Measurements from ENCODE around the gene TLE4.

Gene TLE4

GRCh38 chr9:79757881-79758669, 186.3 kb downstream of the TLE4 start:
- no peak overlapping the region for H2BK120ac ChIP-seq (ENCODE audit: low read depth, low read length)
- no peak overlapping the region for H3K27ac ChIP-seq (replicated peaks; ENCODE audit: low read length)
- no CpG with 5 or more reads among the region's 2 CpGs for WGBS, 2 donors (ENCODE audit: extremely low coverage in 2 of 2, insufficient read length in 2 of 2, insufficient replicate concordance in 1 of 2)

DNA sequence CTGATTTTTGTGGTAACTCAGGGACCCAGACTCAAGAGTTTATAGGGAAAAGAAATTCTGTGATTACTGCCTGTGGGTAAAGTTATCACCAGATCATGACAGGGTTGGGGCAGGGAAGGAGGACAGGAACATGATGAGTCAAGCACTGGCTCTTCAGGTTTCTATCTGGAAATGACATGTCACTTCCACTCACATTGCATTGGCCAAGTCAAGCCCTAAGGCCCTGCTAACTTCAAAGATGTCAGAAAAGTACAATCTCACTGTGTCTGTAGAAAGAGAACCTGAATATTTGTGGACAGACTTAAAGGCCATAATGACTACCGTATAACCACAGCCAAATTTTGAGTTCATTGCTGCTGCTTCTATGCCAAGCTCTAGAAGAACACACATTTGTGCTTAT, 187.7 kb downstream of the TLE4 start:
- no peak overlapping the region for H3K23ac ChIP-seq (ENCODE audit: low read depth, low read length, poor library complexity)
- no peak overlapping the region for H2AFZ ChIP-seq (ENCODE audit: low read length)
- WGBS, 2 donors (ENCODE audit: extremely low coverage in 2 of 2, insufficient read length in 2 of 2, insufficient replicate concordance in 1 of 2): no CpG with 5 or more reads among the region's 1 CpG
- H3K4me2 ChIP-seq (ENCODE audit: insufficient read depth, low read length, poor library complexity, severe bottlenecking): no peak overlapping the region
- DNase-seq (ENCODE audit: low spot score): no peak
- H3K9ac ChIP-seq (ENCODE audit: low read depth, low read length, poor library complexity): no peak overlapping the region
- no peaks in the 10 kb centered on the region for H3K4me1 ChIP-seq (ENCODE audit: control insufficient read depth in 2 of 2, insufficient read depth in 1 of 2, low read depth in 1 of 2, low read length in 2 of 2)
- H3K27ac ChIP-seq (replicated peaks; ENCODE audit: low read length): no peak overlapping the region
- no peaks in the 10 kb centered on the region for H3K36me3 ChIP-seq (replicated peaks in 1 of 2; ENCODE audit: control insufficient read depth in 2 of 2, insufficient read depth in 2 of 2, low read length in 2 of 2)
- no peak overlapping the region for H2BK12ac ChIP-seq (ENCODE audit: low read length)
- no peak overlapping the region for H4K91ac ChIP-seq (ENCODE audit: low read depth, low read length, poor library complexity)
- no peak overlapping the region for H3K18ac ChIP-seq (ENCODE audit: low read length)
- H3K4ac ChIP-seq (ENCODE audit: low read length): no peak overlapping the region
- no peak overlapping the region for H2BK5ac ChIP-seq (ENCODE audit: low read length)
- no peaks in the 10 kb centered on the region for H3K79me1 ChIP-seq (ENCODE audit: low read depth, low read length)
- no peak overlapping the region for H3K14ac ChIP-seq (ENCODE audit: low read length)
- no peaks in the 10 kb centered on the region for H3K9me3 ChIP-seq (replicated peaks in 1 of 2; ENCODE audit: control insufficient read depth in 2 of 2, insufficient read depth in 1 of 2, low read depth in 1 of 2, low read length in 2 of 2)
- no peaks in the 10 kb centered on the region for H3K27me3 ChIP-seq (ENCODE audit: control insufficient read depth in 3 of 3, insufficient read depth in 3 of 3, low read depth in 1 of 3, low read length in 3 of 3)
- H4K8ac ChIP-seq (ENCODE audit: low read depth, low read length): no peak overlapping the region
- H3K4me3 ChIP-seq (ENCODE audit: low read length in 2 of 2): no peak overlapping the region
- H2AK5ac ChIP-seq (ENCODE audit: low read depth, low read length): no peak overlapping the region
- H2BK15ac ChIP-seq (ENCODE audit: low read length): no peak overlapping the region
- no peak overlapping the region for H2BK120ac ChIP-seq (ENCODE audit: low read depth, low read length)

More at GRCh38 chr9:79757881-79758669, 186.3 kb downstream of the TLE4 start:
- Histone ChIP-seq H3K36me3 (replicated peaks in 1 of 2; ENCODE audit: control insufficient read depth in 2 of 2, insufficient read depth in 2 of 2, low read length in 2 of 2) (no peaks in the 10 kb centered on the region), H3K14ac (ENCODE audit: low read length) (no peak overlapping the region), H3K4me3 (ENCODE audit: low read length in 2 of 2) (no peak overlapping the region), H3K4me1 (ENCODE audit: control insufficient read depth in 2 of 2, insufficient read depth in 1 of 2, low read depth in 1 of 2, low read length in 2 of 2) (no peaks in the 10 kb centered on the region), H3K18ac (ENCODE audit: low read length) (no peak overlapping the region), H2BK12ac (ENCODE audit: low read length) (no peak overlapping the region), H3K9ac (ENCODE audit: low read depth, low read length, poor library complexity) (no peak overlapping the region), H3K27me3 (ENCODE audit: control insufficient read depth in 3 of 3, insufficient read depth in 3 of 3, low read depth in 1 of 3, low read length in 3 of 3) (no peaks in the 10 kb centered on the region), H3K23ac (ENCODE audit: low read depth, low read length, poor library complexity) (no peak overlapping the region), H2BK5ac (ENCODE audit: low read length) (no peak overlapping the region), H2AK5ac (ENCODE audit: low read depth, low read length) (no peak overlapping the region), H4K91ac (ENCODE audit: low read depth, low read length, poor library complexity) (no peak overlapping the region), H3K4me2 (ENCODE audit: insufficient read depth, low read length, poor library complexity, severe bottlenecking) (no peak overlapping the region), H2BK15ac (ENCODE audit: low read length) (no peak overlapping the region), H3K9me3 (replicated peaks in 1 of 2; ENCODE audit: control insufficient read depth in 2 of 2, insufficient read depth in 1 of 2, low read depth in 1 of 2, low read length in 2 of 2) (no peaks in the 10 kb centered on the region), H2AFZ (ENCODE audit: low read length) (no peak overlapping the region), H4K8ac (ENCODE audit: low read depth, low read length) (no peak overlapping the region), H3K79me1 (ENCODE audit: low read depth, low read length) (no peaks in the 10 kb centered on the region), H3K4ac (ENCODE audit: low read length) (no peak overlapping the region)
- no peak for DNase-seq (ENCODE audit: low spot score)

GRCh38 chr9:79762070-79762469, 190.3 kb downstream of the TLE4 start:
- Histone ChIP-seq H4K8ac (ENCODE audit: low read depth, low read length) (no peak overlapping the region), H3K36me3 (replicated peaks in 1 of 2; ENCODE audit: control insufficient read depth in 2 of 2, insufficient read depth in 2 of 2, low read length in 2 of 2) (no peaks in the 10 kb centered on the region), H2BK15ac (ENCODE audit: low read length) (no peak overlapping the region), H3K4me1 (ENCODE audit: control insufficient read depth in 2 of 2, insufficient read depth in 1 of 2, low read depth in 1 of 2, low read length in 2 of 2) (no peaks in the 10 kb centered on the region), H2AK5ac (ENCODE audit: low read depth, low read length) (no peak overlapping the region), H2BK12ac (ENCODE audit: low read length) (no peak overlapping the region), H2BK120ac (ENCODE audit: low read depth, low read length) (no peak overlapping the region), H2AFZ (ENCODE audit: low read length) (no peak overlapping the region), H3K4me2 (ENCODE audit: insufficient read depth, low read length, poor library complexity, severe bottlenecking) (no peak overlapping the region), H3K9me3 (replicated peaks in 1 of 2; ENCODE audit: control insufficient read depth in 2 of 2, insufficient read depth in 1 of 2, low read depth in 1 of 2, low read length in 2 of 2) (no peaks in the 10 kb centered on the region), H3K27me3 (ENCODE audit: control insufficient read depth in 3 of 3, insufficient read depth in 3 of 3, low read depth in 1 of 3, low read length in 3 of 3) (no peaks in the 10 kb centered on the region), H3K27ac (replicated peaks; ENCODE audit: low read length) (no peak overlapping the region), H3K18ac (ENCODE audit: low read length) (no peak overlapping the region), H3K79me1 (ENCODE audit: low read depth, low read length) (no peaks in the 10 kb centered on the region), H3K23ac (ENCODE audit: low read depth, low read length, poor library complexity) (no peak overlapping the region), H3K9ac (ENCODE audit: low read depth, low read length, poor library complexity) (no peak overlapping the region), H4K91ac (ENCODE audit: low read depth, low read length, poor library complexity) (no peak overlapping the region), H3K14ac (ENCODE audit: low read length) (no peak overlapping the region), H2BK5ac (ENCODE audit: low read length) (no peak overlapping the region), H3K4ac (ENCODE audit: low read length) (no peak overlapping the region), H3K4me3 (ENCODE audit: low read length in 2 of 2) (no peak overlapping the region)
- no peak for DNase-seq (ENCODE audit: low spot score)
- WGBS, 2 donors (ENCODE audit: extremely low coverage in 2 of 2, insufficient read length in 2 of 2, insufficient replicate concordance in 1 of 2): no CpG with 5 or more reads among the region's 6 CpGs

DNA sequence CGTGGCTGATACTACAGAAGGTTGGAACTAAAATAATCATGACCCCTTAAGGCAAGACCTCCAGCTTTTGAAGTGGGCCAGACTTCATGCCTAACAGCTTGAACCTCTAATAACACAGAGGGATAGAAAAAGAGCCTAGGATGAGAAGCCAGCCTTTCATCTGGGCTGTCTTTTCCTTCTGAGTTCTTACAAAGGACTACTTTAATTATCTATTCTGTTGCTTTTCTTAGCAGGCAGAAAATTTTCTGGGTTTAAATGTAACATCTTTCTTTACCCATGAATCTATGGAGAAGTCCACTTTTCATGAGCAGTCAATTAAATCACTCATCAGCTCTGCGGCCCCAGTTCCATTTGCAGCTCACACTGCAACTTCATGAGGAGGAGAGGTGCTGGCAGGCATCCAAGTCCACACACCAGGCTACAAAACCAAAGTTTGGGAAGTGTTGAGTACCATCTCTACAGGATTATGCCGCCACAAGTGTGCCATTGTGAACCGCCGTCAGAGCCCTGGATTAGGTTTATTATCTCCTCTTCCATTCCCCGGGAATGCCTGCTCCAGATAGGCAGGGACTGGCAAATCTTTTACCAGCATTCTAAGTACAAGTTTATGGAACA, 192.0 kb downstream of the TLE4 start:
- Histone ChIP-seq H3K14ac (ENCODE audit: low read length) (no peak overlapping the region), H2BK12ac (ENCODE audit: low read length) (no peak overlapping the region), H3K27ac (replicated peaks; ENCODE audit: low read length) (no peak overlapping the region), H4K8ac (ENCODE audit: low read depth, low read length) (no peak overlapping the region), H4K91ac (ENCODE audit: low read depth, low read length, poor library complexity) (no peak overlapping the region), H3K4me1 (ENCODE audit: control insufficient read depth in 2 of 2, insufficient read depth in 1 of 2, low read depth in 1 of 2, low read length in 2 of 2) (peaks cover 0 to 1% of the 10 kb centered on the region in 2 donors), H3K9ac (ENCODE audit: low read depth, low read length, poor library complexity) (no peak overlapping the region), H3K18ac (ENCODE audit: low read length) (no peak overlapping the region), H2AK5ac (ENCODE audit: low read depth, low read length) (no peak overlapping the region), H3K79me1 (ENCODE audit: low read depth, low read length) (no peaks in the 10 kb centered on the region), H3K4me2 (ENCODE audit: insufficient read depth, low read length, poor library complexity, severe bottlenecking) (no peak overlapping the region), H2BK120ac (ENCODE audit: low read depth, low read length) (no peak overlapping the region), H2BK5ac (ENCODE audit: low read length) (no peak overlapping the region), H3K23ac (ENCODE audit: low read depth, low read length, poor library complexity) (no peak overlapping the region), H3K9me3 (replicated peaks in 1 of 2; ENCODE audit: control insufficient read depth in 2 of 2, insufficient read depth in 1 of 2, low read depth in 1 of 2, low read length in 2 of 2) (no peaks in the 10 kb centered on the region), H3K36me3 (replicated peaks in 1 of 2; ENCODE audit: control insufficient read depth in 2 of 2, insufficient read depth in 2 of 2, low read length in 2 of 2) (no peaks in the 10 kb centered on the region), H2AFZ (ENCODE audit: low read length) (no peak overlapping the region), H3K4ac (ENCODE audit: low read length) (no peak overlapping the region), H3K4me3 (ENCODE audit: low read length in 2 of 2) (no peak overlapping the region), H3K27me3 (ENCODE audit: control insufficient read depth in 3 of 3, insufficient read depth in 3 of 3, low read depth in 1 of 3, low read length in 3 of 3) (no peaks in the 10 kb centered on the region), H2BK15ac (ENCODE audit: low read length) (no peak overlapping the region)
- no peak for DNase-seq (ENCODE audit: low spot score)
- WGBS, 2 donors (ENCODE audit: extremely low coverage in 2 of 2, insufficient read length in 2 of 2, insufficient replicate concordance in 1 of 2): no CpG with 5 or more reads among the region's 6 CpGs
